G401 (cell line): ENCODE measurements around the gene SPECC1L. TPM values are rescaled to one million over a fixed set of nuclear protein-coding genes. Genes with fewer than 3 reads are reported as not detected.
"Not testable (repeated sequence)": the region's sequence is repeated elsewhere in the genome, so short reads cannot be mapped to it uniquely, and the experiment has no call there.

Experiments
- DNase-seq: peaks from one replicate; pipeline ENCODE4 v3.0.0-alpha.2; 2015; ENCODE audit warnings: low spot score
- in situ Hi-C: cut with HindIII; loops from 2 replicates; pipeline ENCODE4 v1.10.0; 2016; ENCODE audit warnings: low sequenced_read_pairs, mixed read lengths
- total RNA-seq: library from RNA; depleted of rRNA; stranded (reverse); fragments of >200 nt; shearing (Covaris generic); gene quantifications from 2 replicates; pipeline ENCODE4 v1.2.3, GENCODE V29; 2014

SPECC1L gene
- total RNA-seq, 1 experiment from 2014 or later, result 12.0 TPM

- in situ Hi-C loops, DNase-seq: not testable (repeated sequence)
Measured at GRCh38 chr22:24274696-24275405, 4.2 kb downstream of the SPECC1L start.

GRCh38 chr22:24280363-24280762 is 9.7 kb downstream of the SPECC1L start:
- in situ Hi-C loops, DNase-seq: not testable (repeated sequence)

- no peak for DNase-seq
- in situ Hi-C loops, result no loop called here
Measured at GRCh38 chr22:24282401-24282800, 11.8 kb downstream of the SPECC1L start.

- in situ Hi-C loops, result no loop called here
- no peak for DNase-seq
Measured at GRCh38 chr22:24284747-24285203, 14.1 kb downstream of the SPECC1L start.

GRCh38 chr22:24285245-24285644 is 14.6 kb downstream of the SPECC1L start:
- no peak for DNase-seq

GRCh38 chr22:24287212-24287611 is 16.6 kb downstream of the SPECC1L start:
- DNase-seq, in situ Hi-C loops: not testable (repeated sequence)

More at GRCh38 chr22:24285245-24285644, 14.6 kb downstream of the SPECC1L start:
- in situ Hi-C loops, result no loop called here

GRCh38 chr22:24287801-24288200 is 17.2 kb downstream of the SPECC1L start:
- DNase-seq, in situ Hi-C loops: not testable (repeated sequence)

- no peak for DNase-seq
- in situ Hi-C loops, result no loop called here
Measured at GRCh38 chr22:24289114-24289513, 18.5 kb downstream of the SPECC1L start.

- in situ Hi-C loops, result no loop called here
- DNase-seq, result peak; percentile 71
Measured at GRCh38 chr22:24289741-24290163, 19.1 kb downstream of the SPECC1L start.

GRCh38 chr22:24290459-24290858 is 19.8 kb downstream of the SPECC1L start:
- in situ Hi-C loops, result no loop called here
- no peak for DNase-seq

- in situ Hi-C loops, result no loop called here
- no peak for DNase-seq
Measured at GRCh38 chr22:24291515-24292201, 21.0 kb downstream of the SPECC1L start.

- in situ Hi-C loops, DNase-seq: not testable (repeated sequence)
Measured at GRCh38 chr22:24292202-24292830, 21.7 kb downstream of the SPECC1L start.

- in situ Hi-C loops, DNase-seq: not testable (repeated sequence)
Measured at GRCh38 chr22:24294913-24295312, 24.3 kb downstream of the SPECC1L start.

GRCh38 chr22:24298497-24299155 is 28.0 kb downstream of the SPECC1L start:
- not testable (repeated sequence) for DNase-seq

GRCh38 chr22:24300522-24300921 is 29.9 kb downstream of the SPECC1L start:
- DNase-seq, in situ Hi-C loops: not testable (repeated sequence)

More at GRCh38 chr22:24298497-24299155, 28.0 kb downstream of the SPECC1L start:
- in situ Hi-C loops, result not testable (repeated sequence)

GRCh38 chr22:24302591-24302990 is 32.0 kb downstream of the SPECC1L start:
- in situ Hi-C loops, result no loop called here
- no peak for DNase-seq

GRCh38 chr22:24303007-24303406 is 32.4 kb downstream of the SPECC1L start:
- no peak for DNase-seq
- in situ Hi-C loops, result no loop called here

- DNase-seq, result no peak
- in situ Hi-C loops, result no loop called here
Measured at GRCh38 chr22:24304062-24304675, 33.5 kb downstream of the SPECC1L start.

GRCh38 chr22:24305260-24305692 is 34.6 kb downstream of the SPECC1L start:
- DNase-seq, result no peak
- in situ Hi-C loops, result no loop called here
